Parathyroid adenoma (tissue), 2 donors: Measurements from ENCODE around the gene EPHA3.
"Not testable (repeated sequence)": the region's sequence is repeated elsewhere in the genome, so short reads cannot be mapped to it uniquely, and the experiment has no call there.

Experiments used
- H2AFZ ChIP-seq: fragments of 300-600 bp; sonication (generic); one replicate; pipeline ENCODE4 v1.7.0; 2017; ENCODE audit warnings: antibody characterized with exemption, mild to moderate bottlenecking
- H3K27ac ChIP-seq: fragments of 300-600 bp; sonication (generic); one replicate; pipeline ENCODE4 v1.7.0; 2017
- H3K27me3 ChIP-seq: fragments of 300-600 bp; sonication (generic); one replicate; pipeline ENCODE4 v1.7.0; 2017; ENCODE audit warnings: low read length; ENCODE audit not compliant: control insufficient read depth, insufficient read depth
- H3K36me3 ChIP-seq: fragments of 300-600 bp; sonication (generic); one replicate; pipeline ENCODE4 v1.7.0; 2017; ENCODE audit warnings: low read length; ENCODE audit not compliant: control insufficient read depth, insufficient read depth
- H3K4me1 ChIP-seq: fragments of 300-600 bp; sonication (generic); one replicate; pipeline ENCODE4 v1.7.0; 2017; ENCODE audit warnings: control low read depth
- H3K4me2 ChIP-seq: fragments of 300-600 bp; sonication (generic); one replicate; pipeline ENCODE4 v1.7.0; 2017; ENCODE audit warnings: low read length
- H3K4me3 ChIP-seq: fragments of 300-600 bp; sonication (generic); one replicate; pipeline ENCODE4 v1.7.0; 2017; ENCODE audit warnings: low read depth, low read length
- H3K79me2 ChIP-seq: fragments of 300-600 bp; sonication (generic); one replicate; pipeline ENCODE4 v1.7.0; 2017; ENCODE audit warnings: control low read depth
- H3K9ac ChIP-seq: fragments of 300-600 bp; sonication (generic); one replicate; pipeline ENCODE4 v1.7.0; 2017; ENCODE audit warnings: mild to moderate bottlenecking
- H3K9me3 ChIP-seq: fragments of 300-600 bp; sonication (generic); one replicate; pipeline ENCODE4 v1.7.0; 2017; ENCODE audit warnings: low read length; ENCODE audit not compliant: control insufficient read depth
- TF ChIP-seq, protein P1 (sequence below): fragments of 300-600 bp; sonication (generic); IDR thresholded peaks from one replicate; pipeline ENCODE4 v1.7.0; 2017; ENCODE audit warnings: antibody characterized with exemption, mild to moderate bottlenecking
- donor health status: primary hyperparathyroidism.

The EPHA3 gene

DNA sequence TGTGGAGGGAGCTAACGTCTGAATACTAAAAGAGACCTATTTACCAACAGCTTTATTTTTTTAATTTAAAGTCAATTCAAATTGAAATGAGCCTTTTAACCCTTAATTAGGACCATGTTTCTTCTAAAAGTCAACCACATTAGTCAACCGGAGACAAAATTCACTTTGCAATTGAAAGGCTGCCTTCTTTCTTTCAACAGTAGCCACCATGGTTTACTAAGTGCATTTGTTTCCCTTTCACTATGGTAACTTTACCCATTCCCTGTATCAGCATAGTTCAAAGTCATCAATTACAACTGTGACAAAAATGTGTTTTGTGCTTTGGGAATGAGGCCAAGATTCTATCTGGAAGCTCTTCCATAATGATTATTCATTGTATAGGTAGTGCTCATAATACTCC is 225.4 kb downstream of the EPHA3 start:
- Histone ChIP-seq H3K4me3 (no peak overlapping the region), H2AFZ (no peak overlapping the region), H3K4me1 (no peaks in the 10 kb centered on the region), H3K27ac (no peak overlapping the region), H3K9ac (no peak overlapping the region), H3K4me2 (no peak overlapping the region), H3K36me3 (no peaks in the 10 kb centered on the region), H3K27me3 (no peaks in the 10 kb centered on the region), H3K9me3 (no peaks in the 10 kb centered on the region), H3K79me2 (no peaks in the 10 kb centered on the region)
- TF ChIP-seq, protein P1, sequence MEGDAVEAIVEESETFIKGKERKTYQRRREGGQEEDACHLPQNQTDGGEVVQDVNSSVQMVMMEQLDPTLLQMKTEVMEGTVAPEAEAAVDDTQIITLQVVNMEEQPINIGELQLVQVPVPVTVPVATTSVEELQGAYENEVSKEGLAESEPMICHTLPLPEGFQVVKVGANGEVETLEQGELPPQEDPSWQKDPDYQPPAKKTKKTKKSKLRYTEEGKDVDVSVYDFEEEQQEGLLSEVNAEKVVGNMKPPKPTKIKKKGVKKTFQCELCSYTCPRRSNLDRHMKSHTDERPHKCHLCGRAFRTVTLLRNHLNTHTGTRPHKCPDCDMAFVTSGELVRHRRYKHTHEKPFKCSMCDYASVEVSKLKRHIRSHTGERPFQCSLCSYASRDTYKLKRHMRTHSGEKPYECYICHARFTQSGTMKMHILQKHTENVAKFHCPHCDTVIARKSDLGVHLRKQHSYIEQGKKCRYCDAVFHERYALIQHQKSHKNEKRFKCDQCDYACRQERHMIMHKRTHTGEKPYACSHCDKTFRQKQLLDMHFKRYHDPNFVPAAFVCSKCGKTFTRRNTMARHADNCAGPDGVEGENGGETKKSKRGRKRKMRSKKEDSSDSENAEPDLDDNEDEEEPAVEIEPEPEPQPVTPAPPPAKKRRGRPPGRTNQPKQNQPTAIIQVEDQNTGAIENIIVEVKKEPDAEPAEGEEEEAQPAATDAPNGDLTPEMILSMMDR = no peak

DNA sequence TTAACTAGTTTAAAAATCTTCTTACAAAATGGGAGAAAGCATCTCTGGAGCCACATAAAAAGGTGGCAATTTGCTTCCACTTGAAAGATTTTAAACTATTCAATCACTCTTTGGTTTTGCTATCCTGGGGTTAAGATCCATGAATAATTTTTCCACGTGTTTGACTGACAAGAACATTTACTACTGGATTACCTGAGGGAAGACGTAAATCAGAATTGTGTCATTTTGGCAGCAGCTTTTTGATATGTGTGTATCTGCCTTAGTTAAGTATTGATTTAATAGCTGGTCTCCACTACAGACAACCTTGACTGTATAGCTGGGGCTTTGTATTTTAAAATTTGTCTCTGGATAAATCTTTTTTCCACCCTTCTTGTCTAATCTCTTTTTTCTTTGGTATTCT is 228.3 kb downstream of the EPHA3 start:
- no peaks in the 10 kb centered on the region for H3K4me1 ChIP-seq
- H3K4me3 ChIP-seq = no peak overlapping the region
- no peaks in the 10 kb centered on the region for H3K9me3 ChIP-seq
- TF ChIP-seq, protein P1 = no peak
- H3K9ac ChIP-seq = no peak overlapping the region
- no peaks in the 10 kb centered on the region for H3K36me3 ChIP-seq
- H3K27ac ChIP-seq = no peak overlapping the region
- H2AFZ ChIP-seq = no peak overlapping the region
- no peaks in the 10 kb centered on the region for H3K27me3 ChIP-seq
- H3K4me2 ChIP-seq = no peak overlapping the region
- H3K79me2 ChIP-seq = no peaks in the 10 kb centered on the region

DNA sequence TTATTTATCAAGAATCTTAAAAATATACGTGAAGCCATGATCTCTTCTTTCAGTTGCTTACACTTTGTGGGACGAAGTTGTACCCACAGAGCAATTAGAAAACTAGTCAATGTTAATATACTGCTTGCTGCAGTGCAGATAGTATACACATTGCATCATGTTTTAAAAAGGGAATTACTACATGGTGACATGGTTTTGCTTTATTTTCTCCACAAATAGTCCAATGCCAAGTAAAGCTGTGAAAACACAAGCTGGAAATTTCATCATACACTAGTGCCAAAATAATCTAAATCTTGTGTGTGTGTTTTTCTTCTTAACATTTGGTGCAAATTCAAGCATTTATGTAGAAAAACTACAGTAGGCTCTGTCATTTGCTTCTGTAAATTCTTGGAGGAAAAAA is 233.0 kb downstream of the EPHA3 start:
- Histone ChIP-seq H3K9ac (no peak overlapping the region), H3K4me2 (no peak overlapping the region), H3K4me3 (no peak overlapping the region), H3K4me1 (no peaks in the 10 kb centered on the region), H2AFZ (no peak overlapping the region), H3K9me3 (no peaks in the 10 kb centered on the region), H3K27me3 (no peaks in the 10 kb centered on the region), H3K79me2 (no peaks in the 10 kb centered on the region), H3K27ac (no peak overlapping the region), H3K36me3 (no peaks in the 10 kb centered on the region)
- TF ChIP-seq, protein P1 = no peak

DNA sequence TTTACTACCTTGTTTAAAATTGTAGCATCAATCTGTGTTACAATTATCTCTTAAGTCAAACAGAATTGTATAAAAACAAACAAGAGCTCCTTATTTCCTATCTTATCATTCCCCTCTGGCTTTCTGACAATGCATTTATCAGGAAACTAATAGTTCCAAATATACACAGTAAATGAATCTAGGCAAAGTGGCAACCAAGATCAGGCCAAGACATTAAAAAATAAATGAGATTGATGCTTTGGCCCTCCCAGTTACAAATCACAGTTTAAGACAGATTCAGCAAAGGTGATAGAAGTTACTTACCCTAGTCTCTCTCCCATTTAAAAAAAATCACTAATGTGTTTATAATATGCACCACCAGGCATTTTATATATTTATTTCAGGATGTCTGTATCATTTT is 236.7 kb downstream of the EPHA3 start:
- no peak overlapping the region for H2AFZ ChIP-seq
- H3K27me3 ChIP-seq = no peaks in the 10 kb centered on the region
- no peak overlapping the region for H3K27ac ChIP-seq
- TF ChIP-seq, protein P1 = no peak
- no peaks in the 10 kb centered on the region for H3K9me3 ChIP-seq
- H3K4me1 ChIP-seq = no peaks in the 10 kb centered on the region
- H3K36me3 ChIP-seq = no peaks in the 10 kb centered on the region
- no peak overlapping the region for H3K4me3 ChIP-seq
- no peak overlapping the region for H3K4me2 ChIP-seq
- no peak overlapping the region for H3K9ac ChIP-seq
- H3K79me2 ChIP-seq = no peaks in the 10 kb centered on the region

DNA sequence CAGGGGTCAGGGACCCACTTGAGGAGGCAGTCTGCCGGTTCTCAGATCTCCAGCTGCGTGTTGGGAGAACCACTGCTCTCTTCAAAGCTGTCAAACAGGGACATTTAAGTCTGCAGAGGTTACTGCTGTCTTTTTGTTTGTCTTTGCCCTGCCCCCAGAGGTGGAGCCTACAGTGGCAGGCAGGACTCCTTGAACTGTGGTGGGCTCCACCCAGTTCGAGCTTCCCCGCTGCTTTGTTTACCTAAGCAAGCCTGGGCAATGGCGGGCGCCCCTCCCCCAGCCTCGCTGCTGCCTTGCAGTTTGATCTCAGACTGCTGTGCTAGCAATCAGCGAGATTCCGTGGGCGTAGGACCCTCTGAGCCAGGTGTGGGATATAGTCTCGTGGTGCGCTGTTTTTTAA is 243.5 kb downstream of the EPHA3 start:
- H3K9me3 ChIP-seq, H3K79me2 ChIP-seq, H2AFZ ChIP-seq, H3K4me1 ChIP-seq, H3K9ac ChIP-seq, H3K4me3 ChIP-seq, H3K4me2 ChIP-seq, H3K27ac ChIP-seq, H3K27me3 ChIP-seq, H3K36me3 ChIP-seq: not testable (repeated sequence)
